SK-N-SH treated with all-trans-retinoic acid at 6 μM for 48 hours (cell line): ENCODE measurements around the gene C2CD3.

Experiments used
- CSDC2 ChIP-seq: fragments of 250-450 bp; sonication (Bioruptor Pico); IDR thresholded peaks from 2 replicates; pipeline ENCODE4 v1.5.0; 2020; ENCODE audit warnings: mild to moderate bottlenecking, moderate library complexity
- PATZ1 ChIP-seq: fragments of 250-450 bp; sonication (Bioruptor Pico); IDR thresholded peaks from 2 replicates; pipeline ENCODE4 v1.8.0; 2020; ENCODE audit warnings: mild to moderate bottlenecking, moderate library complexity, borderline replicate concordance
- TCF4 ChIP-seq: fragments of 250-450 bp; sonication (Bioruptor Pico); IDR thresholded peaks from 2 replicates; pipeline ENCODE4 v1.8.0; 2021; ENCODE audit warnings: mild to moderate bottlenecking, moderate library complexity, borderline replicate concordance
- TSHZ2 ChIP-seq: fragments of 250-450 bp; sonication (Bioruptor Pico); IDR thresholded peaks from 2 replicates; pipeline ENCODE4 v1.5.0; 2020; ENCODE audit warnings: mild to moderate bottlenecking, moderate library complexity
- ZFP3 ChIP-seq: fragments of 250-450 bp; sonication (Bioruptor Pico); IDR thresholded peaks from 2 replicates; pipeline ENCODE4 v1.5.0; 2020; ENCODE audit warnings: mild to moderate bottlenecking, moderate library complexity
- ZNF565 ChIP-seq: fragments of 450-650 bp; formaldehyde crosslinking; conservative IDR thresholded peaks from 2 replicates; pipeline ENCODE4 v1.5.0; 2020; ENCODE audit warnings: low read depth, mild to moderate bottlenecking, moderate library complexity

- TF ChIP-seq PATZ1 (no peak), TCF4 (CRISPR knock-in tag) (no peak), ZFP3 (CRISPR knock-in tag) (no peak), CSDC2 (CRISPR knock-in tag) (no peak), TSHZ2 (CRISPR knock-in tag) (no peak), ZNF565 (CRISPR knock-in tag) (no peak)
Observed at GRCh38 chr11:73982595-73982989, 188.2 kb downstream of the C2CD3 start, which contains the start of gene UCP2.
